Spleen (tissue), 11 donors: ENCODE results near the gene PTPN2. TPM values are rescaled to one million over a fixed set of nuclear protein-coding genes. Genes with fewer than 3 reads are reported as not detected.
"Not testable (repeated sequence)": the region's sequence is repeated elsewhere in the genome, so short reads cannot be mapped to it uniquely, and the experiment has no call there.

Experiments used
- DNase-seq: peaks from one replicate; pipeline ENCODE4 v3.0.0-alpha.2; 2020
- H3K27ac ChIP-seq, 8 donors: fragments of 200-600 bp; sonication (generic) in 7 of 8; 1 replicate in 4 of 8; 2 replicates in 4 of 8; pipeline versions ENCODE4 v1.5.0 to v1.8.0; 2016 to 2021; ENCODE audit warnings: inconsistent platforms in 4 of 8, mild to moderate bottlenecking in 4 of 8, moderate library complexity in 1 of 8
- H3K27me3 ChIP-seq, 7 donors: fragments of 200-600 bp; sonication (generic) in 6 of 7; replicated peaks in 1 of 7; 1 replicate in 4 of 7; 2 replicates in 3 of 7; pipeline versions ENCODE4 v1.5.0 to v1.8.0; 2016 to 2021; ENCODE audit warnings: inconsistent platforms in 3 of 7, mild to moderate bottlenecking in 1 of 7
- H3K36me3 ChIP-seq, 6 donors: fragments of 200-600 bp; sonication (generic) in 5 of 6; 1 replicate in 4 of 6; 2 replicates in 2 of 6; pipeline versions ENCODE4 v1.5.0 to v1.8.0; 2016 to 2021; ENCODE audit warnings: inconsistent platforms in 2 of 6
- H3K4me1 ChIP-seq, 6 donors: fragments of 200-600 bp; sonication (generic) in 5 of 6; 1 replicate in 3 of 6; 2 replicates in 3 of 6; pipeline versions ENCODE4 v1.5.0 to v1.8.0; 2016 to 2021; ENCODE audit warnings: inconsistent platforms in 3 of 6
- H3K4me3 ChIP-seq, 8 donors: fragments of 200-600 bp; sonication (generic) in 7 of 8; 1 replicate in 4 of 8; 2 replicates in 4 of 8; pipeline versions ENCODE4 v1.5.0 to v1.8.0; 2016 to 2021; ENCODE audit warnings: inconsistent platforms in 4 of 8, mild to moderate bottlenecking in 4 of 8, moderate library complexity in 2 of 8
- H3K9me3 ChIP-seq, 8 donors: fragments of 200-600 bp; sonication (generic) in 7 of 8; 1 replicate in 4 of 8; 2 replicates in 4 of 8; pipeline versions ENCODE4 v1.5.0 to v1.8.0; 2016 to 2021; ENCODE audit warnings: inconsistent platforms in 4 of 8
- POLR2A ChIP-seq, 3 donors: fragments of 450-650 bp; IDR thresholded peaks; one replicate each; pipeline ENCODE4 v1.5.1; 2017; ENCODE audit warnings: antibody characterized with exemption in 3 of 3, mild to moderate bottlenecking in 1 of 3
- POLR2AphosphoS5 ChIP-seq, 3 donors: sonication (generic); formaldehyde crosslinking; IDR thresholded peaks; one replicate each; pipeline ENCODE4 v1.5.1; 2017; ENCODE audit warnings: antibody characterized with exemption in 3 of 3
- WGBS, 5 donors: extraction: QIAGEN DNeasy Blood & Tissue Kit in 3 of 5; methylation state at CpG; one replicate each; pipeline versions ENCODE4 v1.1.5 to v1.1.7; 2013 to 2018; 5-methylcytosine and 5-hydroxymethylcytosine counted together
- intact Hi-C: fragments of 100-400 bp; cut with DNase I; formaldehyde crosslinking; loops from one replicate; pipeline ENCODE4 v1.15.0; 2023; ENCODE audit warnings: low total_unique reads
- polyA plus RNA-seq, 3 donors: library from polyadenylated mRNA; stranded (reverse); fragments of 200-250 nt; gene quantifications; one replicate each; pipeline ENCODE4 v1.2.1, GENCODE V29; 2013
- total RNA-seq, 7 donors: library from RNA; depleted of rRNA in 3 of 7; stranded (reverse); fragments of >200 nt in 3 of 7; fragmentation: NEBNext Ultra II Directional in 4 of 7; extraction: Animal tissue kit (Norgen Biotek cat#: 25700) in 4 of 7; gene quantifications; one replicate each; pipeline versions ENCODE4 v1.1.0 to v1.2.1, GENCODE V29; 2016 to 2021
- TF ChIP-seq, protein P1 (sequence below), 11 experiments: fragments of 200-600 bp in 7 of 11; fragments of 450-650 bp in 4 of 11; sonication (generic) in 4 of 11; IDR thresholded peaks in 8 of 11; conservative IDR thresholded peaks in 3 of 11; 1 replicate in 7 of 11; 2 replicates in 4 of 11; pipeline versions ENCODE4 v1.4.0 to v1.8.0; 2016 to 2021; ENCODE audit warnings: antibody characterized with exemption in 11 of 11, inconsistent platforms in 4 of 11, mild to moderate bottlenecking in 1 of 11
- donor health status: healthy with polysubstance abuse.
- donor health status: DM: no; HTN: no; CAD: no; lungs with moderate emphysema.
- donor health status: DM: no; HTN: no; CAD: no.
- donor health status: Bipolar disorder and iron deficiency.
- donor health status: healthy.
- donor health status: DM: no; HTN: no; CAD: no.
- donor health status: DM: yes; HTN: yes; CAD: no.

Gene PTPN2
- total and polyA plus RNA-seq, 10 donors = 47.9 to 92.1 (median 63.3) TPM

DNA sequence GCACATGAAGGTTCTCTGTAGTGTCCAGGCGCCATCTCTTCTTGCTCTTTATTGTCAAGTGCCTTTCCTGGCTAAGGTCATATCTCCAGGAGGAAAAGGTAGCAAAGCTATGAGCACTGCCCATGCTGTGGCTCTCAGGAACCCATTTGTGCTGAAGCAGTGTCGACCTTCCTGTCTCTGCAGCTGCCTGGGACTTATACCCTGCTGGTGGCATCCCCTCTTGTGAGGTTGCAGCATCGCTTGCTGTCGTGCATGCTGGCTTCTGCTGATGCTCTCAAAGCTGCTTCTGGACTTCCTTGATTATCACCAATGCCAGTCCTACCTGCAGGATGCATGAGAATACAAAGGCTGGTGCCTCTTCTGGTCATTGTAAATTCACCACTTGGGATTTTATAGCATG lies 22.1 kb upstream of the PTPN2 start:
- no peaks in the 10 kb centered on the region for H3K9me3 ChIP-seq
- H3K4me3 ChIP-seq = no peak overlapping the region
- H3K27me3 ChIP-seq = peaks cover 0 to 29% (median 0%) of the 10 kb centered on the region in 7 donors
- no peaks in the 10 kb centered on the region for H3K36me3 ChIP-seq
- TF ChIP-seq, protein P1, sequence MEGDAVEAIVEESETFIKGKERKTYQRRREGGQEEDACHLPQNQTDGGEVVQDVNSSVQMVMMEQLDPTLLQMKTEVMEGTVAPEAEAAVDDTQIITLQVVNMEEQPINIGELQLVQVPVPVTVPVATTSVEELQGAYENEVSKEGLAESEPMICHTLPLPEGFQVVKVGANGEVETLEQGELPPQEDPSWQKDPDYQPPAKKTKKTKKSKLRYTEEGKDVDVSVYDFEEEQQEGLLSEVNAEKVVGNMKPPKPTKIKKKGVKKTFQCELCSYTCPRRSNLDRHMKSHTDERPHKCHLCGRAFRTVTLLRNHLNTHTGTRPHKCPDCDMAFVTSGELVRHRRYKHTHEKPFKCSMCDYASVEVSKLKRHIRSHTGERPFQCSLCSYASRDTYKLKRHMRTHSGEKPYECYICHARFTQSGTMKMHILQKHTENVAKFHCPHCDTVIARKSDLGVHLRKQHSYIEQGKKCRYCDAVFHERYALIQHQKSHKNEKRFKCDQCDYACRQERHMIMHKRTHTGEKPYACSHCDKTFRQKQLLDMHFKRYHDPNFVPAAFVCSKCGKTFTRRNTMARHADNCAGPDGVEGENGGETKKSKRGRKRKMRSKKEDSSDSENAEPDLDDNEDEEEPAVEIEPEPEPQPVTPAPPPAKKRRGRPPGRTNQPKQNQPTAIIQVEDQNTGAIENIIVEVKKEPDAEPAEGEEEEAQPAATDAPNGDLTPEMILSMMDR (IDR thresholded peaks at IDR 0.05 in 8 of 11, conservative IDR thresholded peaks at IDR 0.05 in 3 of 11) = no peak
- TF ChIP-seq POLR2AphosphoS5 (IDR thresholded peaks at IDR 0.05) (no peak), POLR2A (IDR thresholded peaks at IDR 0.05) (no peak)
- H3K4me1 ChIP-seq = peaks cover 0 to 21% (median 10%) of the 10 kb centered on the region in 6 donors
- WGBS, 5 donors = 84 to 93% (median 92%) methylated on average over 4 of the region's 4 CpGs
- intact Hi-C loops = no loop called here
- no peak for DNase-seq
- no peak overlapping the region for H3K27ac ChIP-seq

DNA sequence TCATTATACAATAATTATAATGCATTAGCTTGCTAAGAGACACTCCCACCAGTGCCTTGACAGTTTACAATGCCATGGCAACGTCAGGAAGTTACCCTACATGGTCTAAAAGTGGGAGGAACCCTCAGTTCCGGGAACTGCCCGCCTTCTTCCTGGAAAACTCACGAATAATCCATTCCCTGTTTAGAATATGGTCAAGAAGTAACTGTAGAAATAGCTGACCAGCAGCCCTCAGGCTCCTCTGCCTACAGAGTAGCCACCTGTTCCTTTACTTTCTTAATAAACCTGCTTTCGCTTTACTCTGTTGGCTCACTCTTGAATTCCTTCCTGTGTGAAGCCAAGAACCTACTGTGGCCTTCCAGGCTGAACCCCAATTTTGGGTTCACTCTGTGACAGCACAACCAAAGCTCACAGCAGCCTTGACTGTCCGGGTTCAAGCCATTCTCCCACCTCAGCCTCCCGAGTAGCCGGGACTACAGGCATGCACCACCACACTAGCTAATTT lies 20.0 kb upstream of the PTPN2 start:
- Histone ChIP-seq H3K27ac (peak overlapping the region in 4 of 8 donors; percentile 27 to 64 (median 58)), H3K27me3 (peaks cover 0 to 15% (median 0%) of the 10 kb centered on the region in 7 donors), H3K9me3 (no peaks in the 10 kb centered on the region), H3K36me3 (no peaks in the 10 kb centered on the region), H3K4me1 (peaks cover 0 to 12% (median 4%) of the 10 kb centered on the region in 6 donors), H3K4me3 (peak overlapping the region in 1 of 8 donors; percentile 43)
- DNase-seq = no peak
- TF ChIP-seq POLR2A (IDR thresholded peaks at IDR 0.05) = no peak
- TF ChIP-seq POLR2AphosphoS5 (IDR thresholded peaks at IDR 0.05) = no peak
- TF ChIP-seq, protein P1 (IDR thresholded peaks at IDR 0.05 in 8 of 11, conservative IDR thresholded peaks at IDR 0.05 in 3 of 11) = no peak
- 53 to 70% (median 59%) methylated on average over 8 of the region's 8 CpGs for WGBS, 5 donors
- intact Hi-C loops = no loop called here

DNA sequence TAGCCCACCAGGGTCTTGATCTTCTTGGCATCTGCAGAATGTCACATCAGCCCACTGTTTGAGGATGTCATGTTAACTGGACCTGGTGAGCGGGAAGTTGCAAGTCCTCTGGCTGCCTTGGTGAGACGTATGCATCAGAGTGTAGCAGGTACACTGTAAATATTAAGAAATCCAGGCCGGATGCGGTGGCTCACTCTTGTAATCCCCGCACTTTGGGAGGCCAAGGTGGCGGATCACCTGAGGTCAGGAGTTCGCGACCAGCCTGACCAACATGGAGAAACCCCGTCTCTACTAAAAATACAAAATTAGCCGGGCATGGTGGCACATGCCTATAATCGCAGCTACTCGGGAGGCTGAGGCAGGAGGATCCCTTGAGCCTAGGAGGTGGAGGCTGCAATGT lies 17.2 kb upstream of the PTPN2 start:
- peaks cover 0 to 20% (median 7%) of the 10 kb centered on the region in 6 donors for H3K4me1 ChIP-seq

DNA sequence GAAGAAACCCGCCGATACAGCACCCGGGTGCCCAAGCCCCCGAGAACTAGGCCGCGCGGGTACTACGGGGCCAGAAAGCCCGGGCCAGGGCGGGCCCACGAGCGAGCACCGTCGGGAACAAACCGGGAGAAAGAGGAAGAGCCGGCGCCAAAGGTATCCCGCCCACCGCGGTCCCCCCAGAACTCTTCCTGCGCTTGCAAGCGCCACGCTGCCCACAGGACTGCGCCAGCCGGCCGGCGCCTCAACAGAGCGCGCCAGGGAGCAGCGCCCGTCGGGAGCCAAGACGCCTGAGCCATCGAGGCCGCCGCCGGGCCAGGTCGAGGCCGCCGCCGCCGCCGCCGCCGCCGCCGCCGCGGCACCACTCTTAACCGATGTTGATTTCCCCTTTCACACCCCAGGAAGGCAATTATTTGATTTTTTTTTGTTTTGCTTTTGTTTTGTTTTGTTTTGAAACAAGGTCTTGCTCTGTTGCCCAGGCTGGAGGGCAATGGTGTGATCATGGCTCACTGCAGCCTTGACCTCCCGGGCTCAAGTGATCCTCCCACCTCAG lies 12.8 kb upstream of the PTPN2 start:
- not testable (repeated sequence) for H3K9me3 ChIP-seq
- WGBS, 5 donors = 4 to 17% (median 5%) methylated on average over 24 to 44 of the region's 51 CpGs

More for the DNA sequence above, 17.2 kb upstream of the PTPN2 start:
- WGBS, 5 donors = 88 to 95% (median 94%) methylated on average over 12 of the region's 12 CpGs
- H3K9me3 ChIP-seq, H3K4me3 ChIP-seq, H3K27ac ChIP-seq, DNase-seq, intact Hi-C loops, H3K36me3 ChIP-seq: not testable (repeated sequence)
- H3K27me3 ChIP-seq = peaks cover 0 to 12% (median 0%) of the 10 kb centered on the region in 7 donors

DNA sequence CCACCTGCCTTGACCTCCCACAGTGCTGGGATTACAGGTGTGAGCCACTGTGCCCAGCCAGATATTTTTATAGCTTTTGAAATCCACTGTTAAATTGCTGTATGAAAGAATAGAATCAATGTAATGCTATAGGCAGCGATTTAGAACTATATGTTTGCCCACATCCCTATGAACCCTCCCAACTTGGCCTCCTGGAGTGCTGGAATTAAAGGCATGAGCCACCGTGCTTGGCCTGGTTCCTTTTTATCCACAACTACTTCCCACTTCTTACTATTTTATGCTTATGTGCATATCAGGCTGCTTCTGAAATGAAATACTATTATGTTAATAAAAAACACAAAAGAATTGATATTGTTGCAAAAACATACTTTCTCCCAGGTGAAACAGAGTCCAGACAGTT lies 11.6 kb upstream of the PTPN2 start:
- intact Hi-C loops = loop anchor here (10.0 kb wide), 1 partner anchor 49 kb away; the partner anchor contains the start of gene SEH1L
- no peak for TF ChIP-seq POLR2AphosphoS5 (IDR thresholded peaks at IDR 0.05)
- H3K9me3 ChIP-seq = no peaks in the 10 kb centered on the region
- H3K4me3 ChIP-seq = no peak overlapping the region
- H3K27me3 ChIP-seq = peaks cover 0 to 23% (median 0%) of the 10 kb centered on the region in 7 donors
- no peak overlapping the region for H3K27ac ChIP-seq
- DNase-seq = no peak
- peaks cover 0 to 24% (median 5%) of the 10 kb centered on the region in 6 donors for H3K4me1 ChIP-seq
- WGBS, 5 donors = 72 to 82% (median 77%) methylated on average over 2 of the region's 2 CpGs
- no peaks in the 10 kb centered on the region for H3K36me3 ChIP-seq

More for the DNA sequence above, 12.8 kb upstream of the PTPN2 start:
- not testable (repeated sequence) for H3K36me3 ChIP-seq, DNase-seq
- intact Hi-C loops = loop anchor here (10.0 kb wide), 1 partner anchor 48 kb away; the partner anchor contains the start of gene SEH1L
- H3K27me3 ChIP-seq = peaks cover 0 to 23% (median 0%) of the 10 kb centered on the region in 7 donors
- peak overlapping the region in 1 of 8 donors; percentile 30 for H3K27ac ChIP-seq
- H3K4me1 ChIP-seq = peaks cover 0 to 24% (median 5%) of the 10 kb centered on the region in 6 donors
- H3K4me3 ChIP-seq = peak overlapping the region in 7 of 8 donors; percentile 7 to 66 (median 32)
